Measurements from ENCODE around the gene MYF5. TPM values are rescaled to one million over a fixed set of nuclear protein-coding genes. Genes with fewer than 3 reads are reported as not detected.

Gene MYF5
- total and polyA plus RNA-seq, 2 donors (not counting 3 experiments of a cell fraction or from before 2014, with no cell fraction given), result not detected

GRCh38 chr12:80684077-80684495 lies 32.6 kb upstream of the MYF5 start:
- DNase-seq (ENCODE audit: low read depth, low spot score), result no peak
- intact Hi-C loops (cut with micrococcal nuclease) (no loop called here), dilution Hi-C loops (cut with MboI; ENCODE audit: extremely low pct_ligation_motif_present, low sequenced_read_pairs) (no loop called here)
- H3K27ac ChIP-seq (ENCODE audit: insufficient read depth, low read depth, low read length), result no peak overlapping the region
- no peak overlapping the region for H3K4me3 ChIP-seq (replicated peaks in 1 of 3; ENCODE audit: insufficient read depth in 1 of 3, low read depth in 1 of 3, low read length in 3 of 3)
- no peaks in the 10 kb centered on the region for H4K20me1 ChIP-seq (replicated peaks; ENCODE audit: control insufficient read depth, extremely low read depth, insufficient read depth, low read length)
- H3K9ac ChIP-seq (replicated peaks; ENCODE audit: extremely low read depth, insufficient read depth, low read length), result no peak overlapping the region
- FAIRE-seq, result no peak
- no peaks in the 10 kb centered on the region for H3K79me2 ChIP-seq (ENCODE audit: control insufficient read depth, insufficient read depth, low read length)
- CTCF ChIA-PET, result no interaction called here
- no peaks in the 10 kb centered on the region for H3K9me1 ChIP-seq (replicated peaks; ENCODE audit: control insufficient read depth, extremely low read depth, insufficient read depth, low read length)
- POLR2A ChIA-PET, result no interaction called here
- TF ChIP-seq POLR2AphosphoS5 (IDR thresholded peaks at IDR 0.05; ENCODE audit: insufficient read depth, low read depth, low read length) (no peak), POLR2A (IDR thresholded peaks at IDR 0.05; ENCODE audit: low read depth, low read length) (no peak), GATA2 (IDR thresholded peaks at IDR 0.05; ENCODE audit: insufficient read depth, insufficient read length, low read depth, low read length) (no peak), FOS (IDR thresholded peaks at IDR 0.05; ENCODE audit: borderline replicate concordance, insufficient read depth, low read length) (no peak), JUN (IDR thresholded peaks at IDR 0.05; ENCODE audit: borderline replicate concordance, insufficient read depth, insufficient read length, low read depth) (no peak), MYC (IDR thresholded peaks at IDR 0.05; ENCODE audit: low read depth, low read length) (no peak), EZH2 (IDR thresholded peaks at IDR 0.05; ENCODE audit: borderline replicate concordance, low read depth, low read length, severe bottlenecking) (no peak)
- TF ChIP-seq, protein P1, sequence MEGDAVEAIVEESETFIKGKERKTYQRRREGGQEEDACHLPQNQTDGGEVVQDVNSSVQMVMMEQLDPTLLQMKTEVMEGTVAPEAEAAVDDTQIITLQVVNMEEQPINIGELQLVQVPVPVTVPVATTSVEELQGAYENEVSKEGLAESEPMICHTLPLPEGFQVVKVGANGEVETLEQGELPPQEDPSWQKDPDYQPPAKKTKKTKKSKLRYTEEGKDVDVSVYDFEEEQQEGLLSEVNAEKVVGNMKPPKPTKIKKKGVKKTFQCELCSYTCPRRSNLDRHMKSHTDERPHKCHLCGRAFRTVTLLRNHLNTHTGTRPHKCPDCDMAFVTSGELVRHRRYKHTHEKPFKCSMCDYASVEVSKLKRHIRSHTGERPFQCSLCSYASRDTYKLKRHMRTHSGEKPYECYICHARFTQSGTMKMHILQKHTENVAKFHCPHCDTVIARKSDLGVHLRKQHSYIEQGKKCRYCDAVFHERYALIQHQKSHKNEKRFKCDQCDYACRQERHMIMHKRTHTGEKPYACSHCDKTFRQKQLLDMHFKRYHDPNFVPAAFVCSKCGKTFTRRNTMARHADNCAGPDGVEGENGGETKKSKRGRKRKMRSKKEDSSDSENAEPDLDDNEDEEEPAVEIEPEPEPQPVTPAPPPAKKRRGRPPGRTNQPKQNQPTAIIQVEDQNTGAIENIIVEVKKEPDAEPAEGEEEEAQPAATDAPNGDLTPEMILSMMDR (IDR thresholded peaks at IDR 0.05; ENCODE audit: extremely low read depth in 1 of 2, insufficient read depth in 1 of 2, low read depth in 1 of 2, low read length in 2 of 2), result no peak
- TF ChIP-seq, protein P2, sequence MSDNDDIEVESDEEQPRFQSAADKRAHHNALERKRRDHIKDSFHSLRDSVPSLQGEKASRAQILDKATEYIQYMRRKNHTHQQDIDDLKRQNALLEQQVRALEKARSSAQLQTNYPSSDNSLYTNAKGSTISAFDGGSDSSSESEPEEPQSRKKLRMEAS (IDR thresholded peaks at IDR 0.05; ENCODE audit: insufficient read depth, insufficient read length), result no peak
- H2AFZ ChIP-seq (ENCODE audit: low read depth, low read length), result no peak overlapping the region
- no peak overlapping the region for H3K4me2 ChIP-seq (ENCODE audit: insufficient read depth, low read length)
- no peaks in the 10 kb centered on the region for H3K4me1 ChIP-seq (ENCODE audit: control insufficient read depth, extremely low read depth, insufficient read depth, low read length)
- no peaks in the 10 kb centered on the region for H3K9me3 ChIP-seq (replicated peaks; ENCODE audit: control insufficient read depth, insufficient read depth, low read length)
- no peaks in the 10 kb centered on the region for H3K36me3 ChIP-seq (ENCODE audit: control insufficient read depth in 2 of 2, extremely low read depth in 1 of 2, insufficient read depth in 2 of 2, low read length in 2 of 2)
- no peaks in the 10 kb centered on the region for H3K27me3 ChIP-seq (ENCODE audit: control insufficient read depth in 2 of 2, insufficient read depth in 2 of 2, low read length in 2 of 2)
- no TSS peak for BruUV-seq (replicated peaks)
